Nephron progenitor cell (in vitro differentiated cells): ENCODE measurements around the gene DDX27.
"Not testable (repeated sequence)": the region's sequence is repeated elsewhere in the genome, so short reads cannot be mapped to it uniquely, and the experiment has no call there.

ENCODE experiments used
- DNase-seq: peaks from one replicate; pipeline ENCODE4 v3.0.0; 2021
- H3K27ac Mint-ChIP-seq: 2 replicates; pipeline ENCODE4 v1.8.0; 2021; ENCODE audit warnings: mild to moderate bottlenecking, moderate library complexity, mixed read lengths
- H3K27me3 Mint-ChIP-seq: 2 replicates; pipeline ENCODE4 v1.8.0; 2021; ENCODE audit warnings: mild to moderate bottlenecking, low read depth, mixed read lengths; ENCODE audit not compliant: poor library complexity
- H3K36me3 Mint-ChIP-seq: 2 replicates; pipeline ENCODE4 v1.8.0; 2021; ENCODE audit warnings: low read depth, mixed read lengths
- H3K4me1 Mint-ChIP-seq: 2 replicates; pipeline ENCODE4 v1.8.0; 2021; ENCODE audit warnings: mixed read lengths
- H3K4me3 Mint-ChIP-seq: 2 replicates; pipeline ENCODE4 v1.8.0; 2021; ENCODE audit warnings: mild to moderate bottlenecking, moderate library complexity, mixed read lengths
- H3K9me3 Mint-ChIP-seq: 2 replicates; pipeline ENCODE4 v1.8.0; 2021; ENCODE audit warnings: mild to moderate bottlenecking, moderate library complexity, mixed read lengths
- CTCF ChIP-seq: fragments of 200-600 bp; sonication (generic); IDR thresholded peaks from 2 replicates; pipeline ENCODE4 v1.5.0; 2021; ENCODE audit warnings: antibody characterized with exemption

The DDX27 gene

GRCh38 chr20:49179368-49180277 lies 39.6 kb upstream of the DDX27 start:
- Mint-ChIP-seq H3K36me3 (peaks cover 24% of the 10 kb centered on the region), H3K27me3 (no peaks in the 10 kb centered on the region), H3K9me3 (peaks cover 7% of the 10 kb centered on the region), H3K27ac (no peak overlapping the region), H3K4me3 (no peak overlapping the region), H3K4me1 (peaks cover 40% of the 10 kb centered on the region)
- no peak for DNase-seq
- TF ChIP-seq CTCF, result no peak

GRCh38 chr20:49181265-49181877 lies 37.8 kb upstream of the DDX27 start:
- peaks cover 56% of the 10 kb centered on the region for H3K4me1 Mint-ChIP-seq
- H3K27ac Mint-ChIP-seq, result peak overlapping the region; percentile 72
- no peak overlapping the region for H3K4me3 Mint-ChIP-seq
- H3K9me3 Mint-ChIP-seq, result peaks cover 4% of the 10 kb centered on the region
- no peak for TF ChIP-seq CTCF
- H3K36me3 Mint-ChIP-seq, result peaks cover 25% of the 10 kb centered on the region
- no peak for DNase-seq
- H3K27me3 Mint-ChIP-seq, result no peaks in the 10 kb centered on the region

GRCh38 chr20:49183444-49183843 lies 35.8 kb upstream of the DDX27 start:
- TF ChIP-seq CTCF, result no peak
- H3K27me3 Mint-ChIP-seq, result no peaks in the 10 kb centered on the region
- H3K4me3 Mint-ChIP-seq, result no peak overlapping the region
- no peak for DNase-seq
- no peaks in the 10 kb centered on the region for H3K9me3 Mint-ChIP-seq
- peaks cover 8% of the 10 kb centered on the region for H3K36me3 Mint-ChIP-seq
- H3K27ac Mint-ChIP-seq, result no peak overlapping the region
- H3K4me1 Mint-ChIP-seq, result peaks cover 66% of the 10 kb centered on the region

- not testable (repeated sequence) for H3K9me3 Mint-ChIP-seq, H3K27ac Mint-ChIP-seq, DNase-seq, H3K36me3 Mint-ChIP-seq, H3K27me3 Mint-ChIP-seq, H3K4me3 Mint-ChIP-seq
- H3K4me1 Mint-ChIP-seq, result peaks cover 66% of the 10 kb centered on the region
Observed at GRCh38 chr20:49184084-49184501, 35.1 kb upstream of the DDX27 start.

- no peaks in the 10 kb centered on the region for H3K9me3 Mint-ChIP-seq
- H3K4me1 Mint-ChIP-seq, result peaks cover 62% of the 10 kb centered on the region
- DNase-seq, result no peak
- H3K36me3 Mint-ChIP-seq, result peaks cover 8% of the 10 kb centered on the region
- no peaks in the 10 kb centered on the region for H3K27me3 Mint-ChIP-seq
- no peak overlapping the region for H3K4me3 Mint-ChIP-seq
- no peak for TF ChIP-seq CTCF
- no peak overlapping the region for H3K27ac Mint-ChIP-seq
Observed at GRCh38 chr20:49184691-49185070, 34.5 kb upstream of the DDX27 start.

GRCh38 chr20:49185071-49185761 lies 34.0 kb upstream of the DDX27 start:
- Mint-ChIP-seq H3K36me3 (peaks cover 8% of the 10 kb centered on the region), H3K9me3 (no peaks in the 10 kb centered on the region), H3K27ac (no peak overlapping the region), H3K4me3 (peak overlapping the region; percentile 61), H3K27me3 (peaks cover under 1% of the 10 kb centered on the region), H3K4me1 (peaks cover 56% of the 10 kb centered on the region)
- no peak for TF ChIP-seq CTCF
- DNase-seq, result no peak
